ENCODE results near the gene SEL1L3. TPM values are rescaled to one million over a fixed set of nuclear protein-coding genes. Genes with fewer than 3 reads are reported as not detected.

The SEL1L3 gene
- total and polyA plus RNA-seq, 9 of the 15 experiments (the other 6 are each of a cell fraction or from before 2014, with no cell fraction given) = 10.0 to 44.3 (median 21.6) TPM

DNA sequence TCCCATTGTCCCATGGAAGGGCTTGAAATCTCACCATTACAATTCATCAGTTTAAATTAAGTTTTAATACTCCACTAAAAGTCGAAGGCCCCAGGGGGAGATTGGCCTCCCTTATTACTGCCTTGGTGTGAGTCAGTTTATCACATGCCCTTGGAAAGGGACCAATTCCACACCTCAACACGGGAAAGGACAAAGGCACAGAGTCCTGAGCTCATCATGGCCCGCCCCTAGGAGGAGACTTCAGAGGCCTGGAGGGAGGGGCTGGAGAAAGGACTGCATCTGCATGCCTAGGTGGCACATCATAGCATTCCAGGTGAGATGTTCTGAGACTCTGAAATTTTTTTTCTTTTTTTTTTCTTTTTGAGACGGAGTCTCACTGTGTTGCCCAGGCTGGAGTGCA, 2.8 kb upstream of the SEL1L3 start:
- Histone ChIP-seq H3K9ac (ENCODE audit: insufficient read depth in 1 of 2, low read depth in 2 of 2, low read length in 2 of 2) (no peak overlapping the region), H3K4me3 (no peak overlapping the region), H3K36me3 (ENCODE audit: control insufficient read depth, insufficient read depth, low read length) (no peaks in the 10 kb centered on the region), H3K9me3 (replicated peaks; ENCODE audit: control insufficient read depth, insufficient read depth, low read depth, low read length) (no peaks in the 10 kb centered on the region), H3K79me2 (ENCODE audit: control insufficient read depth, insufficient read depth, low read length) (peaks cover 17% of the 10 kb centered on the region), H3K4me1 (replicated peaks in 1 of 2; ENCODE audit: control insufficient read depth in 2 of 2, insufficient read depth in 2 of 2, low read length in 2 of 2) (peaks cover 12 to 13% of the 10 kb centered on the region in 2 experiments; a peak in 4 of 5 replicates), H3K9me1 (ENCODE audit: control insufficient read depth, insufficient read depth, low read length) (no peaks in the 10 kb centered on the region), H2AFZ (ENCODE audit: low read depth, low read length) (0 out of 2 replicates have a peak overlapping the region, but pooled peaks have one; percentile 14), H3K4me2 (ENCODE audit: insufficient read depth, low read length) (no peak overlapping the region), H3K27ac (ENCODE audit: extremely low read depth, low read depth, low read length) (no peak overlapping the region), H4K20me1 (replicated peaks; ENCODE audit: control insufficient read depth, insufficient read depth, low read length) (no peaks in the 10 kb centered on the region), H3K27me3 (ENCODE audit: control insufficient read depth in 2 of 2, insufficient read depth in 2 of 2, low read length in 2 of 2) (peaks cover 12 to 24% of the 10 kb centered on the region in 2 experiments; a peak in 4 of 5 replicates)
- CTCF ChIA-PET (ENCODE audit: low intra/inter-chr PET ratio) = no interaction called here
- POLR2A ChIA-PET = interaction anchor here (1.0 to 2.4 kb wide), 4 partner anchors 11 to 38 kb away, joined by 4 to 9 read pairs (median 4); no protein-coding TSS in a partner anchor
- intact Hi-C loops (cut with micrococcal nuclease) = no loop called here
- peak; percentile 68 for ATAC-seq
- DNase-seq (ENCODE audit: extremely low read depth in 1 of 4, low spot score in 3 of 4) = peak; percentile 48 to 61 (median 60)
- BruUV-seq (replicated peaks) = no TSS peak
- in situ Hi-C loops (cut with MboI) = no loop called here
- peak; percentile 58 for FAIRE-seq
- WGBS (ENCODE audit: insufficient coverage, low coverage, missing lambda C conversion rate) = 13% methylated on average over 4 of the region's 4 CpGs
- no peak for TF ChIP-seq POLR3A (IDR thresholded peaks at IDR 0.05; ENCODE audit: borderline replicate concordance, extremely low read depth, insufficient read depth, insufficient read length)
- TF ChIP-seq, protein P1, sequence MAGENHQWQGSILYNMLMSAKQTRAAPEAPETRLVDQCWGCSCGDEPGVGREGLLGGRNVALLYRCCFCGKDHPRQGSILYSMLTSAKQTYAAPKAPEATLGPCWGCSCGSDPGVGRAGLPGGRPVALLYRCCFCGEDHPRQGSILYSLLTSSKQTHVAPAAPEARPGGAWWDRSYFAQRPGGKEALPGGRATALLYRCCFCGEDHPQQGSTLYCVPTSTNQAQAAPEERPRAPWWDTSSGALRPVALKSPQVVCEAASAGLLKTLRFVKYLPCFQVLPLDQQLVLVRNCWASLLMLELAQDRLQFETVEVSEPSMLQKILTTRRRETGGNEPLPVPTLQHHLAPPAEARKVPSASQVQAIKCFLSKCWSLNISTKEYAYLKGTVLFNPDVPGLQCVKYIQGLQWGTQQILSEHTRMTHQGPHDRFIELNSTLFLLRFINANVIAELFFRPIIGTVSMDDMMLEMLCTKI (IDR thresholded peaks at IDR 0.05; ENCODE audit: partially characterized antibody) = no peak
- TF ChIP-seq MCM2 (IDR thresholded peaks at IDR 0.05; ENCODE audit: low read depth) = no peak
- no peak for TF ChIP-seq PHTF2 (CRISPR knock-in tag; IDR thresholded peaks at IDR 0.05)
- TF ChIP-seq ZBTB26 (CRISPR knock-in tag; IDR thresholded peaks at IDR 0.05) = no peak
- TF ChIP-seq IFI16 (CRISPR knock-in tag; IDR thresholded peaks at IDR 0.05) = no peak
- TF ChIP-seq VEZF1 (CRISPR knock-in tag; IDR thresholded peaks at IDR 0.05) = peak; percentile 18; the same call in 1 of the 2 replicates
- no peak for TF ChIP-seq TAF9B (IDR thresholded peaks at IDR 0.05; ENCODE audit: partially characterized antibody)
- TF ChIP-seq NFATC3 (IDR thresholded peaks at IDR 0.05) = no peak
- no peak for TF ChIP-seq NR3C1 (CRISPR knock-in tag; IDR thresholded peaks at IDR 0.05)
- TF ChIP-seq ESRRA (IDR thresholded peaks at IDR 0.05; ENCODE audit: borderline replicate concordance, low read depth) = peak; percentile 67
- TF ChIP-seq, protein P2, sequence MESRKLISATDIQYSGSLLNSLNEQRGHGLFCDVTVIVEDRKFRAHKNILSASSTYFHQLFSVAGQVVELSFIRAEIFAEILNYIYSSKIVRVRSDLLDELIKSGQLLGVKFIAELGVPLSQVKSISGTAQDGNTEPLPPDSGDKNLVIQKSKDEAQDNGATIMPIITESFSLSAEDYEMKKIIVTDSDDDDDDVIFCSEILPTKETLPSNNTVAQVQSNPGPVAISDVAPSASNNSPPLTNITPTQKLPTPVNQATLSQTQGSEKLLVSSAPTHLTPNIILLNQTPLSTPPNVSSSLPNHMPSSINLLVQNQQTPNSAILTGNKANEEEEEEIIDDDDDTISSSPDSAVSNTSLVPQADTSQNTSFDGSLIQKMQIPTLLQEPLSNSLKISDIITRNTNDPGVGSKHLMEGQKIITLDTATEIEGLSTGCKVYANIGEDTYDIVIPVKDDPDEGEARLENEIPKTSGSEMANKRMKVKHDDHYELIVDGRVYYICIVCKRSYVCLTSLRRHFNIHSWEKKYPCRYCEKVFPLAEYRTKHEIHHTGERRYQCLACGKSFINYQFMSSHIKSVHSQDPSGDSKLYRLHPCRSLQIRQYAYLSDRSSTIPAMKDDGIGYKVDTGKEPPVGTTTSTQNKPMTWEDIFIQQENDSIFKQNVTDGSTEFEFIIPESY (CRISPR knock-in tag; IDR thresholded peaks at IDR 0.05) = no peak
- no peak for TF ChIP-seq TCFL5 (CRISPR knock-in tag; conservative IDR thresholded peaks at IDR 0.05)
- TF ChIP-seq ATF7 (IDR thresholded peaks at IDR 0.05) = 0 out of 2 replicates have a peak, but pooled peaks have one; percentile 22
- TF ChIP-seq SRSF9 (IDR thresholded peaks at IDR 0.05; ENCODE audit: borderline replicate concordance, low read depth, low read length) = no peak
- no peak for TF ChIP-seq NUFIP1 (IDR thresholded peaks at IDR 0.05; ENCODE audit: partially characterized antibody)
- TF ChIP-seq CHD2 (IDR thresholded peaks at IDR 0.05; ENCODE audit: low read depth, low read length) = no peak
- TF ChIP-seq ZNF436 (CRISPR knock-in tag; IDR thresholded peaks at IDR 0.05) = no peak
